Measurements from ENCODE around the gene FBXO39.
"Not testable (repeated sequence)": the region's sequence is repeated elsewhere in the genome, so short reads cannot be mapped to it uniquely, and the experiment has no call there.

- TF ChIP-seq, protein P1, sequence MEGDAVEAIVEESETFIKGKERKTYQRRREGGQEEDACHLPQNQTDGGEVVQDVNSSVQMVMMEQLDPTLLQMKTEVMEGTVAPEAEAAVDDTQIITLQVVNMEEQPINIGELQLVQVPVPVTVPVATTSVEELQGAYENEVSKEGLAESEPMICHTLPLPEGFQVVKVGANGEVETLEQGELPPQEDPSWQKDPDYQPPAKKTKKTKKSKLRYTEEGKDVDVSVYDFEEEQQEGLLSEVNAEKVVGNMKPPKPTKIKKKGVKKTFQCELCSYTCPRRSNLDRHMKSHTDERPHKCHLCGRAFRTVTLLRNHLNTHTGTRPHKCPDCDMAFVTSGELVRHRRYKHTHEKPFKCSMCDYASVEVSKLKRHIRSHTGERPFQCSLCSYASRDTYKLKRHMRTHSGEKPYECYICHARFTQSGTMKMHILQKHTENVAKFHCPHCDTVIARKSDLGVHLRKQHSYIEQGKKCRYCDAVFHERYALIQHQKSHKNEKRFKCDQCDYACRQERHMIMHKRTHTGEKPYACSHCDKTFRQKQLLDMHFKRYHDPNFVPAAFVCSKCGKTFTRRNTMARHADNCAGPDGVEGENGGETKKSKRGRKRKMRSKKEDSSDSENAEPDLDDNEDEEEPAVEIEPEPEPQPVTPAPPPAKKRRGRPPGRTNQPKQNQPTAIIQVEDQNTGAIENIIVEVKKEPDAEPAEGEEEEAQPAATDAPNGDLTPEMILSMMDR (IDR thresholded peaks at IDR 0.05): not testable (repeated sequence)
- not testable (repeated sequence) for TF ChIP-seq REST (IDR thresholded peaks at IDR 0.05; ENCODE audit: insufficient read depth in 1 of 2, low read depth in 2 of 2, low read length in 1 of 2); SIN3A (IDR thresholded peaks at IDR 0.05; ENCODE audit: borderline replicate concordance, insufficient read depth, low read depth, low read length); POLR2AphosphoS5 (IDR thresholded peaks at IDR 0.05; ENCODE audit: low read depth, low read length); TCF7L2 (IDR thresholded peaks at IDR 0.05; ENCODE audit: low read depth, low read length)
Observed at GRCh38 chr17:6746665-6747064, 29.4 kb upstream of the FBXO39 start.
